Fibroblast of pulmonary artery (primary cell): ENCODE measurements around the gene CCDC80.

ENCODE experiments used
- DNase-seq: peaks from one replicate; pipeline ENCODE4 v3.0.0-alpha.2; 2010; ENCODE audit warnings: low read depth
- H3K4me3 ChIP-seq: replicated peaks from 2 replicates; pipeline ENCODE4 v1.5.1; 2011; ENCODE audit warnings: low read depth, mild to moderate bottlenecking, control low read depth, low read length, moderate library complexity
- TF ChIP-seq, protein P1 (sequence below): IDR thresholded peaks from 2 replicates; pipeline ENCODE4 v1.5.1; 2011; ENCODE audit warnings: mild to moderate bottlenecking, control low read depth, low read length, inconsistent platforms; ENCODE audit errors: missing control alignments

CCDC80 gene

GRCh38 chr3:112687211-112687610 is 46.3 kb upstream of the CCDC80 start:
- no peak for DNase-seq
- no peak overlapping the region for H3K4me3 ChIP-seq
- TF ChIP-seq, protein P1, sequence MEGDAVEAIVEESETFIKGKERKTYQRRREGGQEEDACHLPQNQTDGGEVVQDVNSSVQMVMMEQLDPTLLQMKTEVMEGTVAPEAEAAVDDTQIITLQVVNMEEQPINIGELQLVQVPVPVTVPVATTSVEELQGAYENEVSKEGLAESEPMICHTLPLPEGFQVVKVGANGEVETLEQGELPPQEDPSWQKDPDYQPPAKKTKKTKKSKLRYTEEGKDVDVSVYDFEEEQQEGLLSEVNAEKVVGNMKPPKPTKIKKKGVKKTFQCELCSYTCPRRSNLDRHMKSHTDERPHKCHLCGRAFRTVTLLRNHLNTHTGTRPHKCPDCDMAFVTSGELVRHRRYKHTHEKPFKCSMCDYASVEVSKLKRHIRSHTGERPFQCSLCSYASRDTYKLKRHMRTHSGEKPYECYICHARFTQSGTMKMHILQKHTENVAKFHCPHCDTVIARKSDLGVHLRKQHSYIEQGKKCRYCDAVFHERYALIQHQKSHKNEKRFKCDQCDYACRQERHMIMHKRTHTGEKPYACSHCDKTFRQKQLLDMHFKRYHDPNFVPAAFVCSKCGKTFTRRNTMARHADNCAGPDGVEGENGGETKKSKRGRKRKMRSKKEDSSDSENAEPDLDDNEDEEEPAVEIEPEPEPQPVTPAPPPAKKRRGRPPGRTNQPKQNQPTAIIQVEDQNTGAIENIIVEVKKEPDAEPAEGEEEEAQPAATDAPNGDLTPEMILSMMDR = no peak

GRCh38 chr3:112685956-112686799 is 45.2 kb upstream of the CCDC80 start:
- TF ChIP-seq, protein P1 = no peak
- no peak for DNase-seq
- no peak overlapping the region for H3K4me3 ChIP-seq

DNA sequence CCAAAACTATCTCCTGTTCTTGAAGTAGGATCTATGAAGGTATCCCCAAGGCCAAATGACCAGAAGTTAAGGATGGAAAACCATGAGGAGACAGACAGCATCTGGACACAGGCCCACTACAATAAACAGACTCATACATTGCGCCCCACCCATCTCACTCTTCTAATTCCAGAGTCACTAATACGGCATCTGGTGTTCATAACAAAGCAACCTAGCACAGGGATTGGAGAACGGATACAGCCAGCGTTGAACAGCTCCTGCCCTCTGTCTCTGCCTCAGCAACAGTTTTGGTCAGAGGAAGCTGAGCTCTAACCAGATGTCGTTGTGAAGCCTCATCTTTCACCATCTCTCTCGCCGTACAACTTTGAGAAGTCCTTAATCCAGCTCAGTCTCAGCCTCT is 44.5 kb upstream of the CCDC80 start:
- H3K4me3 ChIP-seq = no peak overlapping the region
- TF ChIP-seq, protein P1 = no peak
- peak; percentile 30 for DNase-seq

DNA sequence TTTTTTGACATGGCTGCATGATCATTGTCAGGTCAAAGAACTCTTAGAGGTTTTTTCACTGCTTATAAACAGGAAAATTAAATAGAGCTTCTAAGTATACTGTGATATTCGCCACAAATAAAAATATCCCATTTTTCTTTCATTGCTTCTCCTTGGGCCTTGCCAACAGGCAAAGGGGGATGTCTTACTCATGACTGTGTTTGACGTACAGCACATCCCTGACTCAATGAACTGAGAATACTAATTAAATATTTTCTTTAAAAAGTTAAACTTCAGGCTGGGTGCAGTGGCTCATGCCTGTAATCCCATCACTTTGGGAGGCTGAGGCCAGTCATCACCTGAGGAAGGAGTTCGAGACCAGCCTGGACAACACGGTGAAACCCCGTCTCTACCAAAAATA is 41.4 kb upstream of the CCDC80 start:
- no peak for DNase-seq
- no peak overlapping the region for H3K4me3 ChIP-seq
- TF ChIP-seq, protein P1 = no peak

DNA sequence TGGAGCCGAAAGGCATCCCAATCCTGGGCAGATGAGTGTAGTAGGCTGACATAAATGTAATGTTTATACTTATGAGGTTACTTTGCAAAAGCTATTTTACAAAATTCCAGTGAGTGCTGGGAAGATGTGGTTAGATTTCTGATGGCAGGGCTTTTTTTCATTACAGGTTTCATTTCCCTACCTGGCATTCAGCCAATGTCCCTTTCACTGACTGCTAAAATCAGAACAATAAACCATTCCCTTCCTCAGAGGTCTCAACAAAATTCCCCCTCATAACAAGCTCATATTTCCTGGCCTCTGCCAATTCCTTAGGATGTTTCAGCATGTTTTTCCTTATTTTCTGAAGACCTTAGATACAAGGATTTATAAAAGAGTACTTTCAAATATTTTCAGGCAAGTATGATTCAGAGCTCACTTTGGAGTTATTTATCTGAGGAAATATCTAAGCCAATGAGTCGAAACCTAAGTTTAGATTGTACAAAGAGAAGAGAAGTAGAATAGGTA is 40.9 kb upstream of the CCDC80 start:
- no peak overlapping the region for H3K4me3 ChIP-seq
- TF ChIP-seq, protein P1 = no peak
- DNase-seq = peak; percentile 53

- H3K4me3 ChIP-seq = no peak overlapping the region
Measured at GRCh38 chr3:112676659-112677234, 35.8 kb upstream of the CCDC80 start.

More at GRCh38 chr3:112676659-112677234, 35.8 kb upstream of the CCDC80 start:
- TF ChIP-seq, protein P1 = no peak
- DNase-seq = peak; percentile 94
